ENCODE measurements around the gene ERO1A. TPM values are rescaled to one million over a fixed set of nuclear protein-coding genes. Genes with fewer than 3 reads are reported as not detected.

Gene ERO1A
- total and polyA plus RNA-seq, 2 donors (not counting 1 experiment from before 2014, with no cell fraction given) = 34.5 to 64.9 TPM

- Histone ChIP-seq H3K36me3 (ENCODE audit: control insufficient read depth, insufficient read depth, low read length) (no peaks in the 10 kb centered on the region), H3K79me2 (ENCODE audit: control insufficient read depth, insufficient read depth, low read length) (no peaks in the 10 kb centered on the region), H4K20me1 (ENCODE audit: control insufficient read depth, extremely low read depth, insufficient read depth, low read length) (no peaks in the 10 kb centered on the region), H3K27ac (ENCODE audit: insufficient read depth, low read length) (no peak overlapping the region), H3K4me1 (ENCODE audit: control insufficient read depth, extremely low read depth, insufficient read depth, low read length) (no peaks in the 10 kb centered on the region), H3K4me2 (ENCODE audit: extremely low read depth, insufficient read depth, low read length) (no peak overlapping the region), H2AFZ (ENCODE audit: low read length) (no peak overlapping the region), H3K27me3 (ENCODE audit: control insufficient read depth, insufficient read depth, low read length) (no peaks in the 10 kb centered on the region), H3K9ac (ENCODE audit: insufficient read depth, low read length) (no peak overlapping the region), H3K4me3 (replicated peaks in 1 of 4; ENCODE audit: control extremely low read depth in 1 of 4, insufficient read depth in 1 of 4, low read depth in 3 of 4, low read length in 4 of 4) (no peak overlapping the region), H3K9me3 (ENCODE audit: control insufficient read depth, insufficient read depth, low read depth, low read length) (no peaks in the 10 kb centered on the region)
- TF ChIP-seq CTCF (conservative IDR thresholded peaks at IDR 0.05 in 1 of 2, IDR thresholded peaks at IDR 0.05 in 1 of 2; ENCODE audit: low read depth in 1 of 2, low read length in 2 of 2) = no peak
- no peak for TF ChIP-seq EZH2 (IDR thresholded peaks at IDR 0.05; ENCODE audit: low read length, missing control alignments)
- DNase-seq (ENCODE audit: low read depth in 2 of 2) = no peak
These were observed 96.8 kb downstream of the ERO1A start for GRCh38 chr14:52598568-52598967.

GRCh38 chr14:52596861-52597260 is 98.5 kb downstream of the ERO1A start:
- DNase-seq (ENCODE audit: low read depth in 2 of 2) = peak in 1 of 2 donors; percentile 19
- H3K9ac ChIP-seq (ENCODE audit: insufficient read depth, low read length) = no peak overlapping the region
- no peaks in the 10 kb centered on the region for H3K36me3 ChIP-seq (ENCODE audit: control insufficient read depth, insufficient read depth, low read length)
- no peaks in the 10 kb centered on the region for H4K20me1 ChIP-seq (ENCODE audit: control insufficient read depth, extremely low read depth, insufficient read depth, low read length)
- H3K27me3 ChIP-seq (ENCODE audit: control insufficient read depth, insufficient read depth, low read length) = no peaks in the 10 kb centered on the region
- H3K4me1 ChIP-seq (ENCODE audit: control insufficient read depth, extremely low read depth, insufficient read depth, low read length) = no peaks in the 10 kb centered on the region
- no peaks in the 10 kb centered on the region for H3K9me3 ChIP-seq (ENCODE audit: control insufficient read depth, insufficient read depth, low read depth, low read length)
- no peaks in the 10 kb centered on the region for H3K79me2 ChIP-seq (ENCODE audit: control insufficient read depth, insufficient read depth, low read length)
- TF ChIP-seq CTCF (conservative IDR thresholded peaks at IDR 0.05 in 1 of 2, IDR thresholded peaks at IDR 0.05 in 1 of 2; ENCODE audit: low read depth in 1 of 2, low read length in 2 of 2) (no peak), EZH2 (IDR thresholded peaks at IDR 0.05; ENCODE audit: low read length, missing control alignments) (no peak)
- no peak overlapping the region for H3K4me2 ChIP-seq (ENCODE audit: extremely low read depth, insufficient read depth, low read length)
- H2AFZ ChIP-seq (ENCODE audit: low read length) = no peak overlapping the region
- H3K4me3 ChIP-seq (replicated peaks in 1 of 4; ENCODE audit: control extremely low read depth in 1 of 4, insufficient read depth in 1 of 4, low read depth in 3 of 4, low read length in 4 of 4) = no peak overlapping the region
- no peak overlapping the region for H3K27ac ChIP-seq (ENCODE audit: insufficient read depth, low read length)

GRCh38 chr14:52596320-52596719 is 99.0 kb downstream of the ERO1A start:
- no peak overlapping the region for H2AFZ ChIP-seq (ENCODE audit: low read length)
- no peak for DNase-seq (ENCODE audit: low read depth in 2 of 2)
- H3K27me3 ChIP-seq (ENCODE audit: control insufficient read depth, insufficient read depth, low read length) = no peaks in the 10 kb centered on the region
- H3K4me3 ChIP-seq (replicated peaks in 1 of 4; ENCODE audit: control extremely low read depth in 1 of 4, insufficient read depth in 1 of 4, low read depth in 3 of 4, low read length in 4 of 4) = no peak overlapping the region
- H3K27ac ChIP-seq (ENCODE audit: insufficient read depth, low read length) = no peak overlapping the region
- H3K36me3 ChIP-seq (ENCODE audit: control insufficient read depth, insufficient read depth, low read length) = no peaks in the 10 kb centered on the region
- TF ChIP-seq EZH2 (IDR thresholded peaks at IDR 0.05; ENCODE audit: low read length, missing control alignments) (no peak), CTCF (conservative IDR thresholded peaks at IDR 0.05 in 1 of 2, IDR thresholded peaks at IDR 0.05 in 1 of 2; ENCODE audit: low read depth in 1 of 2, low read length in 2 of 2) (no peak)
- H3K9me3 ChIP-seq (ENCODE audit: control insufficient read depth, insufficient read depth, low read depth, low read length) = no peaks in the 10 kb centered on the region
- H4K20me1 ChIP-seq (ENCODE audit: control insufficient read depth, extremely low read depth, insufficient read depth, low read length) = no peaks in the 10 kb centered on the region
- no peaks in the 10 kb centered on the region for H3K4me1 ChIP-seq (ENCODE audit: control insufficient read depth, extremely low read depth, insufficient read depth, low read length)
- H3K79me2 ChIP-seq (ENCODE audit: control insufficient read depth, insufficient read depth, low read length) = no peaks in the 10 kb centered on the region
- H3K4me2 ChIP-seq (ENCODE audit: extremely low read depth, insufficient read depth, low read length) = no peak overlapping the region
- H3K9ac ChIP-seq (ENCODE audit: insufficient read depth, low read length) = no peak overlapping the region
